Measurements from ENCODE around the gene COL27A1.

COL27A1 gene

DNA sequence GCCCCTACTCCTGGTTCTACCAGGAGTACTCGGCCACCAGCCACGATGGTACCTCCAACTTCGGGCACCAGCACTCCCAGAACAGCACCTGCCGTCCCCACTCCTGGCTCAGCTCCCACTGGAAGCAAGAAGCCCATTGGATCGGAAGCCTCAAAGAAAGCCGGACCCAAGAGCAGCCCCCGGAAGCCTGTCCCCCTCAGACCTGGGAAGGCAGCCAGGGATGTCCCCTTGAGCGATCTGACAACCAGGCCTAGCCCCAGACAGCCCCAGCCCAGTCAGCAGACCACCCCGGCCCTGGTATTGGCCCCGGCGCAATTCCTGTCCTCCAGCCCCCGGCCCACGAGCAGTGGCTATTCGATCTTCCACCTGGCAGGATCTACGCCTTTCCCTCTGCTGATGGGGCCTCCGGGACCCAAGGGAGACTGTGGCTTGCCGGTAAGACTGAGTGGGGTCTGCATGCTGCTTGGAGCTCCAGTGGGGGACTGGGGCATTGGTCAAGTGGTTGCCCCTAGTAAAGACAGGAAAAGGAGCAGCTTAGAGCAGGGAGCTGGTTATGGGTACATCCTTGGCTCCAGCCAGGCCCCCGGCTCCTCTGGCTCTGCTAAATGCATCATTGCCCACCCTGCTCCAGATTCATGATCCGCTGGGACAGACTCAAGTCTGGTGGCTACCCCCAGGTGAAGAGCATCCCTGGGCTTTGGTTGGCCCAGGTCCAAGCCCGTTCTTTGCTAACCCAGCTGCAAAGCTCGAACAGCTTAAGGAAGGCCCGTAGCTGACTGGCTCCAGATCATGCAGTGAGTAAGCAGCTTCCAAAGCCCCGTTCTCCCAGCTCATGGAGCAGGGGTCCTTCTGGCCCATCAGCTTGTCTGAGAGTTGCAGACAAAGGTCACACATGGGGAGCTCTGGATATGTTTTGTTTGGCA lies 14.0 kb downstream of the COL27A1 start:
- DNase-seq = no peak

DNA sequence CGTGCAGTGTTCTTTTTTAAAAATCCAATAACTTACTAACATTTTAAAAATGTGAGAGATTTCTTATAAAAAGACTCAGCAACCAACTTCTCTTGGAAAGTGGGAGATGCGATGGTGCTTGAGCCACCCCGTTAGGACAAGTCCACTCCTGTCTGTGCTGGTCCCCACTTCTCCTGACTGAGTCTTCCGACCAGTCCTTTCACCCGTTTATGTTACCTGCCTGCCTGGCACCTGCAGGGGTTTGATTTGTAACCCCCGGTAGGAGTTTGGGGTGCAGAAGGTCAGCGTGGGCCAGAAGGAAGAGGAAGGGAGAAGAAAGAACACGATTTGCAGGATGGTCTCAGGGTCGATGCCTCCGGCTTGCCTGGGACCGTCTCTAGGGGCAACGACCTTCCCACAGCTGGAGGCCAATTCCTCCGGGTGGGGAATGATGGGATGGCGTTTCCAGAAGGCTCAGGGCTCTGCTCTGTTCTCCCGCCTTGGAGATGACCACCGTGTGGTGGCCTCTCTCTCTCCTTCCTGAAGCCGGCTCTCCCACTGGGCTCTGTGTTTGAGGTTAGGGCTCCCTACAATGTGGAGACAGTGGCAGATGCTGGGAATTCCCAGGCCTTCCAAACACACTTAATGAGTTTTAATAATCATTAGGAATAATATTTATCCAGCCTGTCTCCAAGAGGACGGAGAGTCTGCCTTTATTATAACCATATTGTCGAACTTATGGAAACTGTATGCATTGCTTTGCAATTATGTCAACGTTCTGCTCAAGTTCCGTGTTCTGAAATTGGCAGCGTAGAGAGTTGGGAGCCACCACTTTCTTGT lies 14.8 kb downstream of the COL27A1 start:
- no peak for DNase-seq

DNA sequence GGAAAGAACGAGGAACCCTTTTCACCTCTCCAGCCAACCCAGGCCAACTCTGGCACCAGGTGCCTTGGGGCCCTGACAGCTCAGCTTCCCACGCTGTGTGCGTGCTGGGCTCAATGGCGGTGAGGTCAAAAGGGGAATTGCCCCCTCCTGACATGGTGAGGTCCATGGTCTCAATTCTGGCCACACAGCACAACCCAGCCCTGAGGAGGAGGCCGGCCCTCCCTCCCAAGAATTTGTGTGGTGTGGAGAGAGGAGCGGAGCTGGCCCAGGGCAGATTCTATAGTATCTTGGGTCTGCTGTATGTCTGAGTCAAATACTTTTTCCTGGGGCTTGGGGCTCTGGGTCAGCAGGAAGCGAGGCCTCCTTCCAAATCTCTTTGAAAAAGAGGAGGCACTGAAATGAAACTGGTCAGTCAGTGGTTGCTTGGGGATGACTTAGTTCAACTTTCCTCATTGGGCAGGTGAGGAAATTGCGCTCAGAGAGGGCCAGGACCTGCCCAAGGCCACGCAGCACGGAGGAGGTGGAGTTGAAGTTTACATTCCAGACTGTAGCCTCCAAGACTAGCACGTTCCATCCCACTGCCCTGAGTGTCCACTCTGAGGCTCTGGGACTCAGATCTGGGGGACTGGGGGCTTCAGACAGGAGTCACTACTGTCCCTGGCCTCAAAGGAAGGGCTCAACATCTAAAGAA lies 15.6 kb downstream of the COL27A1 start:
- no peak for DNase-seq

- no peak for DNase-seq
These were observed 16.2 kb downstream of the COL27A1 start for GRCh38 chr9:114171500-114171899.

DNA sequence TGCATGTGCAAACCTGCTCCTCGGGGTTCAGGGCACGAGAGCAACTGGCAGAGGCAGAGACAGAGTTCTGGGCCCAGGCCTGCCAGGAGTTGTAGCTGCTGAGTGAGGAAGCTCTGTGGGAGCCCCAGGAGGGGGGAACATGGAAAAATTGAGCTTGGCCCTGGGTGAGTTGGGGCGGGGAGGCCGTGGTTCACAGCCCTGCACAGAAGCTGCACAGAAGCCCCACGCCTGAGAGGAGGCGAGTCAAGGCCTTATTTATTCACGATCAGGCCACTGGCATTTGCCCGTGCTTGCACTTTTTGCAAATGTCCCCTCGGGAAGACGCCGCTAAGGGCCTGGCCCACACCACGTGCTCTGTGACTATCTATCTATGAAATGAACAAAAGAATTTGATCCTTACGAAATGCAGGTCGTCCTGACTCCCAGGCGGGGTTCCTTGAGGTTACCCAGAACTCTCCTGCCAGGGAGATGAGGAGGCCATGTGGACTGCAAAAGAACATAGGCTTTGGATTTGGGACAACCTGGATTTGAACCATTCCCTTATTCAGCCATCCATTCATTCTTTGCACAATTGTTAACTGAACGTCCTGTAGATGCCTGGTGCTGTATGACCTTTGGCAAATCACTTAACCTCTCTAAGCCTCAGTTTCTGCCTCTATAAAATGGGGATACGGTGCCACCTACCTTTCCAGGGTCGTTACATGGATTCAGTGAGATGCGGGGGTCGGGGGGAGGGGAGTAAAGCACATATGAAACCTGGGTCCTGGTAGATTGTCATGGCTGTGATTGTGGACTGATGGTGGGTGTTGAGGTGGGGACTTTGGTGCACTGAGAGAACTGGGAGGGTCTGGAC lies 17.9 kb downstream of the COL27A1 start:
- no peak for DNase-seq

- no peak for DNase-seq
These were observed 19.2 kb downstream of the COL27A1 start for GRCh38 chr9:114174557-114174875.

- DNase-seq = no peak
These were observed 19.8 kb downstream of the COL27A1 start for GRCh38 chr9:114174876-114175771.

GRCh38 chr9:114176624-114177291 lies 21.4 kb downstream of the COL27A1 start:
- DNase-seq = no peak

GRCh38 chr9:114177423-114178064 lies 22.2 kb downstream of the COL27A1 start:
- no peak for DNase-seq

DNA sequence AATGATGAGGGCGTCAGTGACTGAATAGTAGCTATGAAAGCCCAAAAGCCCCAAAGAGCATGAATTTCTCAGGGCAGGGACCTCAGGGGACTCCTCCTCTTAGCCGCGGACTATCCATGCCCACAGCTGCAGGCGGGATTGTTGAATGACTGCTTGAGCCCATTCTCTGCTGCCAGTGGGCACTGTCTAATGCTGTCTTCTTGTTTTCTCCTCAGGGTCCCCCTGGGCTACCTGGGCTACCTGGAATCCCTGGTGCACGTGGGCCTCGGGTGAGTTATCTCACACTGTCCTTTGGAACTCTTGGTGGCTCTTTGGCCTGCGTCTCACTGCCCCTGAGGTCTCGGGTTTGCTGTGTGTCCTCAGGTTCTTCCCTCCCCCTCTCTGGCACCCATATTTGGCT lies 22.7 kb downstream of the COL27A1 start:
- no peak for DNase-seq

- DNase-seq = no peak
These were observed 23.6 kb downstream of the COL27A1 start for GRCh38 chr9:114178756-114179450.

DNA sequence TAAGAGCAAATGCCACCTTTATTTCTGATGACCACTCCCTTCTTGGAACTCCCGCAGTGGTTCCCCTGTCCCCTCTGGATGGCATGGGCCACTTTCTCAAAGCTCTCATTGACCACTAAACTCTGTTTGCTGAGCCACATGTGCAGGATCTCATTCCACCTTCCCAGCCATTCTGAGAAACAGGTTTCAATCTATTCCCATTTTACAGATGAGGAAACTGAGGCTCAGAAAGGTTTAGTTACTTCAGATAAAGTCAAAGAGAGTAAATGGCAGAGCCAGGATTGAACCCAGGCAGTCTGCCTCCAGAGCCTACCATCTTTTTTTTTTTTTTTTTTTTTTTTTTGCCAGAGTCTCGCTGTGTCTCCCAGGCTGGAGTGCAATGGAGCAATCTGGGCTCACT lies 24.2 kb downstream of the COL27A1 start:
- DNase-seq = no peak

- DNase-seq = no peak
These were observed 25.6 kb downstream of the COL27A1 start for GRCh38 chr9:114180696-114181606.

GRCh38 chr9:114181607-114182409 lies 26.5 kb downstream of the COL27A1 start:
- DNase-seq = no peak

DNA sequence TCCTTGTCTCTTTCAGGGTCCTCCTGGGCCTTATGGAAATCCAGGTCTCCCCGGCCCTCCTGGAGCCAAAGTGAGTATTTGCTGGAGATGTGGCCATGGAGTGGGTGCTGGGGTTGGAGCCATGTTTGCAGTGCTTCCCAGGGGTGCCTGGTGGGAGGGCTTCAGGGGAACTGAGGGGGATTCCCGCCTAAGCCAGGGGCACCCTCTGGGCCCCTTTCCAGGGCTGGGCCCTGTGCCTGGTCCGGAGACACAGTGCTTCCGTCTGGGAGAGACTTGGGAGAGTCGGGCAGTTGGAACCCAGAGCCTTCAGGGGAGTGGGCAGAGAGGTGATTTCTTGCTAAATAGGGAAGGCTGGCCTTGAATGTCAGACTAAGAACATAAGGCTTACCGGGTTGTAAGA lies 27.7 kb downstream of the COL27A1 start:
- no peak for DNase-seq

GRCh38 chr9:114184071-114184470 lies 28.7 kb downstream of the COL27A1 start:
- DNase-seq = no peak

- no peak for DNase-seq
These were observed 29.5 kb downstream of the COL27A1 start for GRCh38 chr9:114184866-114185265.
